Fibroblast of skin of right quadriceps (primary cell): Measurements from ENCODE around the gene CLNK.

Experiments used
- DNase-seq: peaks from one replicate; pipeline ENCODE4 v3.0.0-alpha.2; 2013

Gene CLNK

DNA sequence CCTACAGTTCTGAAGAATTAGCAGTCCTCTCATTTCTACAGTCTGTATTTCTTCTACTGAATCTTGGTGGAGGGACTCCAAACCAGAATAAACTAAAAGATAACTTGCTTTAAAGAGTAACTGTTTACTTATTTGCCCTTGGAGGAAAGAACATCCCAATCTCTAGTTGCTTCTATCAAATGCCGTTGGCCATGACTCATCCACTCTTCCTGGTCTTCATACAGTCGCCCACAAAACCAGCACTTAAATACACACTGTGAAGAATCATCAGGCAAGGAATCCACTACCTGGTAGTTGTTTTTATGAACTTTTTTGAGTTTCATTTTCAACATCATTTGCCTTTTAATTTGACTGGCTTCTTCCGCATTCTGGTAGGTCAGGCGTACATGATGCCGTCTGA, 241.6 kb downstream of the CLNK start:
- no peak for DNase-seq

DNA sequence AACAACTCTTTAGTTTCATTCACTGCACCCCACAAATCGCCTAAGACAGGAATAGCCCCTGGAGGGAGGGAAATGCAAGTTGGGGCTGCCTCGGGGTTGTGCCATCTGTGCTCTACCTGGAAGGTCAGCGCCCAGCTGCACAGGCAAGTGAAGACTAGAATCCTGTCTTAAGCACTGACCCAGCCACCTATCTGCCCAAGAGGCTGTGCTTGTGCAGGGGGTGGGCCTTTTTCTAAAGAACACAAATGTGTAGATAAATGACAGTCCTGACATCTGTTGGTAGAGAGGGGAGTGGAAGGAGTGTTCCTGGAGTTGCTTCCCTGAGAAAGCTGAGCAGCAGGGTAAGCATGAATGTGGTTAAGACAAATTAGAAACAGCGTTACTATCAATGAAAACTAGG, 243.1 kb downstream of the CLNK start:
- DNase-seq, result no peak

DNA sequence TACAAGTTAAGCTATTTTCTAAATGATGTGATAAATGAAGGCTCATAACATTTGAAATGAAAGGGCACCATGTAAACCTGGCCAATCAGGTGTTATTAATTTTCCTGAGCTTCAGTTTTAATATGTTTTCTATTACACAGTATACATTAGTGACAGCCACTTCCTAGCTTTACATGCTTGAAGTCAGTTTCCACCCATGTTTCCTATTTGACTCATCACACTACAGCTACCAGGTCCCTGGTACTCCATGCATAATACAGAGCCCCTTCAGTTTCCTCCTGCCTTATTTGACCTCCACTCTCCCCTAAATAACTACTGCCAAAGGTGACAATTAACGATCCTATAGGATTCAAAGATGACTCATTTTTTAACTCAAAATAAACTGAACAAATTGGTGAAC, 245.6 kb downstream of the CLNK start:
- DNase-seq, result no peak

DNA sequence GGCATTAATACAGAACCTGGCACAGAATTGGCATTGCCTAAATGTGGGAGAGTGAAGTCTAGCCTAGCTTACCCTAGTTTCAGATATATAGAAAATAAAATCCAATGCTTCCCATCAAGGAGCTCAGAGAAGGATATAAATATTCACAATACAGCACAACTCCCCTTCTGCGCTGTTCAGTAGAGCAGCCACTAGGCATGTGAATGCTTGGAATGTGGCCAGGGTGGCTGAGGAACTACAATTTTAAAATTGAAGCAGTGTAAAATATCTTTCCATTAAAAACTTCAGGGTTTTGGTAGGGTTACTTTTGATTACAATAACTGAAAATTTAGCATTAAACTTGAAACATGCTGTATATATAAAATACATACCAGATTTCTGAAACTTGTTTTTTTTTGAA, 246.8 kb downstream of the CLNK start:
- no peak for DNase-seq
